ENCODE results near the gene KLK15.

DNA sequence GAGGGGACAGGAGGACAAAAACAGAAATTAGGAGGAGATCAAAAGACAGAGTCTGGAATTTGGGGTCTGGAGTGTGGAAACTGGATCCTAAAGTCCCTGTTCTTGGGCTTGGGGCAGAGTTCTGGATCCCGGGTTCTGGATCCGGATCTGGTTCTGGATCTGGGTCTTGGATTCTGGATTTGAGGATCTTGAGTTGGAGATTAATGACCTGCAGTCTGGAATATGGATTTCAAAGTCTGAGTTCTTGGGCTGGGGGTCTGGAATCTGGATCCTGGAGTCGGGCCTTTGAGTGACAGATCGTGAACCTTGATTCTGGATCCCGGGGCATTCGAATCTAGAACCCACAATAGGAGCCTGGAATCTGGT lies 411 bp upstream of the KLK15 start:
- no peak for TF ChIP-seq SIN3A (IDR thresholded peaks at IDR 0.05; ENCODE audit: borderline replicate concordance, insufficient read depth, low read length)
- TF ChIP-seq POLR2AphosphoS5 (IDR thresholded peaks at IDR 0.05; ENCODE audit: low read depth, low read length): no peak
- TF ChIP-seq, protein P1, sequence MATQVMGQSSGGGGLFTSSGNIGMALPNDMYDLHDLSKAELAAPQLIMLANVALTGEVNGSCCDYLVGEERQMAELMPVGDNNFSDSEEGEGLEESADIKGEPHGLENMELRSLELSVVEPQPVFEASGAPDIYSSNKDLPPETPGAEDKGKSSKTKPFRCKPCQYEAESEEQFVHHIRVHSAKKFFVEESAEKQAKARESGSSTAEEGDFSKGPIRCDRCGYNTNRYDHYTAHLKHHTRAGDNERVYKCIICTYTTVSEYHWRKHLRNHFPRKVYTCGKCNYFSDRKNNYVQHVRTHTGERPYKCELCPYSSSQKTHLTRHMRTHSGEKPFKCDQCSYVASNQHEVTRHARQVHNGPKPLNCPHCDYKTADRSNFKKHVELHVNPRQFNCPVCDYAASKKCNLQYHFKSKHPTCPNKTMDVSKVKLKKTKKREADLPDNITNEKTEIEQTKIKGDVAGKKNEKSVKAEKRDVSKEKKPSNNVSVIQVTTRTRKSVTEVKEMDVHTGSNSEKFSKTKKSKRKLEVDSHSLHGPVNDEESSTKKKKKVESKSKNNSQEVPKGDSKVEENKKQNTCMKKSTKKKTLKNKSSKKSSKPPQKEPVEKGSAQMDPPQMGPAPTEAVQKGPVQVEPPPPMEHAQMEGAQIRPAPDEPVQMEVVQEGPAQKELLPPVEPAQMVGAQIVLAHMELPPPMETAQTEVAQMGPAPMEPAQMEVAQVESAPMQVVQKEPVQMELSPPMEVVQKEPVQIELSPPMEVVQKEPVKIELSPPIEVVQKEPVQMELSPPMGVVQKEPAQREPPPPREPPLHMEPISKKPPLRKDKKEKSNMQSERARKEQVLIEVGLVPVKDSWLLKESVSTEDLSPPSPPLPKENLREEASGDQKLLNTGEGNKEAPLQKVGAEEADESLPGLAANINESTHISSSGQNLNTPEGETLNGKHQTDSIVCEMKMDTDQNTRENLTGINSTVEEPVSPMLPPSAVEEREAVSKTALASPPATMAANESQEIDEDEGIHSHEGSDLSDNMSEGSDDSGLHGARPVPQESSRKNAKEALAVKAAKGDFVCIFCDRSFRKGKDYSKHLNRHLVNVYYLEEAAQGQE (IDR thresholded peaks at IDR 0.05; ENCODE audit: insufficient read depth in 1 of 2, low read depth in 2 of 2, low read length in 2 of 2): no peak

All from PFSK-1 (cell line).